Adrenal gland (tissue), 12 donors: Measurements from ENCODE around the gene DUSP22. TPM values are rescaled to one million over a fixed set of nuclear protein-coding genes. Genes with fewer than 3 reads are reported as not detected.

Experiments used
- DNase-seq, 7 donors: peaks; one replicate each; pipeline ENCODE4 v3.0.0-alpha.2; 2019 to 2020
- H3K27ac ChIP-seq, 5 donors: fragments of 200-600 bp; sonication (generic) in 4 of 5; 1 replicate in 3 of 5; 2 replicates in 2 of 5; pipeline versions ENCODE4 v1.5.1 to v1.8.0; 2016 to 2020; ENCODE audit warnings: mild to moderate bottlenecking in 1 of 5
- H3K27me3 ChIP-seq: fragments of 200-600 bp; 2 replicates; pipeline ENCODE4 v1.8.0; 2021
- H3K36me3 ChIP-seq, 2 donors: fragments of 200-600 bp; replicated peaks in 1 of 2; 1 replicate in 1 of 2; 2 replicates in 1 of 2; pipeline versions ENCODE4 v1.5.1 to v1.8.0; 2018 to 2022
- H3K4me1 ChIP-seq, 2 donors: fragments of 200-600 bp; replicated peaks in 1 of 2; 1 replicate in 1 of 2; 2 replicates in 1 of 2; pipeline versions ENCODE4 v1.5.1 to v1.8.0; 2018 to 2021
- H3K4me3 ChIP-seq, 4 donors: fragments of 200-600 bp; sonication (generic) in 3 of 4; one replicate each; pipeline ENCODE4 v1.5.1; 2016 to 2018
- H3K9me3 ChIP-seq, 3 donors: fragments of 200-600 bp; sonication (generic) in 1 of 3; replicated peaks in 1 of 3; 1 replicate in 2 of 3; 2 replicates in 1 of 3; pipeline versions ENCODE4 v1.5.1 to v1.8.0; 2016 to 2021
- CTCF ChIP-seq, 6 experiments: fragments of 450-650 bp in 4 of 6; fragments of 200-600 bp in 2 of 6; sonication (generic) in 1 of 6; IDR thresholded peaks; 1 replicate in 5 of 6; 2 replicates in 1 of 6; pipeline versions ENCODE4 v1.5.1 to v1.8.0; 2016 to 2021; ENCODE audit warnings: antibody characterized with exemption in 6 of 6, mild to moderate bottlenecking in 2 of 6, moderate library complexity in 1 of 6
- POLR2A ChIP-seq, 2 donors: fragments of 450-650 bp; IDR thresholded peaks; one replicate each; pipeline ENCODE4 v1.6.1; 2017; ENCODE audit warnings: antibody characterized with exemption in 2 of 2, mild to moderate bottlenecking in 2 of 2, moderate library complexity in 1 of 2
- WGBS, 4 donors: extraction: QIAGEN DNeasy Blood & Tissue Kit in 2 of 4; methylation state at CpG; one replicate each; pipeline versions ENCODE4 v1.1.5 to v1.1.7; 2013 to 2017; 5-methylcytosine and 5-hydroxymethylcytosine counted together
- intact Hi-C, 2 donors: fragments of 100-400 bp; cut with DNase I; formaldehyde crosslinking; loops; one replicate each; pipeline versions ENCODE4 v1.14.1 to v1.15.0; 2022 to 2023
- polyA plus RNA-seq, 3 donors: library from polyadenylated mRNA; stranded (reverse); fragments of 200-250 nt in 2 of 3; fragments of 350-450 nt in 1 of 3; fragmentation: Illumina TruSeq in 1 of 3; extraction: RNeasy Lipid Tissue Mini Kit (QIAGEN cat#74804) in 1 of 3; gene quantifications; one replicate each; pipeline ENCODE4 v1.2.3, GENCODE V29; 2013 to 2014
- total RNA-seq, 9 donors: library from RNA; depleted of rRNA in 4 of 9; stranded (reverse); fragments of >200 nt in 4 of 9; fragments of 120-200 nt in 1 of 9; fragmentation: NEBNext Ultra II Directional in 1 of 9; extraction: Animal tissue kit (Norgen Biotek cat#: 25700) in 1 of 9; gene quantifications; one replicate each; pipeline versions ENCODE4 v1.1.0 to v1.2.4, GENCODE V29; 2013 to 2023
- donor health status: healthy with polysubstance abuse.
- donor health status: Bipolar disorder and iron deficiency.
- donor health status: DM: yes; HTN: yes; CAD: no.
- donor health status: DM: no; HTN: no; CAD: no.
- donor health status: DM: no; HTN: no; CAD: no.
- donor health status: DM: yes; HTN: yes; CAD: no.

The DUSP22 gene
- total and polyA plus RNA-seq, 12 donors, result 16.7 to 39.3 (median 25.9) TPM

GRCh38 chr6:320351-321157 lies 28.3 kb downstream of the DUSP22 start:
- Histone ChIP-seq H3K4me3 (no peak overlapping the region), H3K36me3 (no peaks in the 10 kb centered on the region), H3K9me3 (no peaks in the 10 kb centered on the region), H3K27me3 (no peaks in the 10 kb centered on the region), H3K27ac (no peak overlapping the region), H3K4me1 (no peaks in the 10 kb centered on the region)
- TF ChIP-seq CTCF (IDR thresholded peaks at IDR 0.05) (no peak), POLR2A (IDR thresholded peaks at IDR 0.05) (no peak)
- 84 to 88% (median 86%) methylated on average over 13 of the region's 13 CpGs for WGBS, 4 donors
- intact Hi-C loops, result no loop called here
- no peak for DNase-seq

GRCh38 chr6:321158-321438 lies 28.8 kb downstream of the DUSP22 start:
- H3K4me1 ChIP-seq, result no peaks in the 10 kb centered on the region
- intact Hi-C loops, result no loop called here
- WGBS, 4 donors, result 75 to 83% (median 76%) methylated on average over 1 of the region's 1 CpG
- no peaks in the 10 kb centered on the region for H3K27me3 ChIP-seq
- no peaks in the 10 kb centered on the region for H3K36me3 ChIP-seq
- no peak for DNase-seq
- H3K27ac ChIP-seq, result no peak overlapping the region
- TF ChIP-seq CTCF (IDR thresholded peaks at IDR 0.05) (no peak), POLR2A (IDR thresholded peaks at IDR 0.05) (no peak)
- H3K9me3 ChIP-seq, result no peaks in the 10 kb centered on the region
- no peak overlapping the region for H3K4me3 ChIP-seq

- no peaks in the 10 kb centered on the region for H3K4me1 ChIP-seq
- H3K27ac ChIP-seq, result no peak overlapping the region
- no peaks in the 10 kb centered on the region for H3K9me3 ChIP-seq
- H3K4me3 ChIP-seq, result no peak overlapping the region
- no peak for DNase-seq
- H3K27me3 ChIP-seq, result no peaks in the 10 kb centered on the region
- intact Hi-C loops, result no loop called here
- H3K36me3 ChIP-seq, result no peaks in the 10 kb centered on the region
- TF ChIP-seq POLR2A (IDR thresholded peaks at IDR 0.05), result no peak
- TF ChIP-seq CTCF (IDR thresholded peaks at IDR 0.05), result no peak
- WGBS, 4 donors, result 57 to 61% (median 59%) methylated on average over 3 of the region's 3 CpGs
Measured at GRCh38 chr6:321536-322258, 29.4 kb downstream of the DUSP22 start.

GRCh38 chr6:322259-322930 lies 30.1 kb downstream of the DUSP22 start:
- Histone ChIP-seq H3K27ac (no peak overlapping the region), H3K36me3 (no peaks in the 10 kb centered on the region), H3K27me3 (no peaks in the 10 kb centered on the region), H3K9me3 (no peaks in the 10 kb centered on the region), H3K4me3 (no peak overlapping the region), H3K4me1 (no peaks in the 10 kb centered on the region)
- 65 to 78% (median 75%) methylated on average over 13 to 14 of the region's 14 CpGs for WGBS, 4 donors
- intact Hi-C loops, result no loop called here
- no peak for TF ChIP-seq POLR2A (IDR thresholded peaks at IDR 0.05)
- no peak for TF ChIP-seq CTCF (IDR thresholded peaks at IDR 0.05)
- DNase-seq, result no peak
